GM18951 (cell line): Measurements from ENCODE around the gene RIOX2.

Experiments used
- POLR2A ChIP-seq: IDR thresholded peaks from 4 replicates; pipeline ENCODE4 v1.6.1; 2011; ENCODE audit warnings: mild to moderate bottlenecking; ENCODE audit not compliant: insufficient read length, insufficient read depth; ENCODE audit errors: extremely low read depth
- in situ Hi-C: fragments of 300-500 bp; cut with MboI; formaldehyde crosslinking; loops from one replicate; pipeline ENCODE4 v1.12.0; 2022; ENCODE audit warnings: low sequenced_read_pairs, mixed read lengths, inconsistent platforms; ENCODE audit not compliant: unreplicated experiment

Gene RIOX2

DNA sequence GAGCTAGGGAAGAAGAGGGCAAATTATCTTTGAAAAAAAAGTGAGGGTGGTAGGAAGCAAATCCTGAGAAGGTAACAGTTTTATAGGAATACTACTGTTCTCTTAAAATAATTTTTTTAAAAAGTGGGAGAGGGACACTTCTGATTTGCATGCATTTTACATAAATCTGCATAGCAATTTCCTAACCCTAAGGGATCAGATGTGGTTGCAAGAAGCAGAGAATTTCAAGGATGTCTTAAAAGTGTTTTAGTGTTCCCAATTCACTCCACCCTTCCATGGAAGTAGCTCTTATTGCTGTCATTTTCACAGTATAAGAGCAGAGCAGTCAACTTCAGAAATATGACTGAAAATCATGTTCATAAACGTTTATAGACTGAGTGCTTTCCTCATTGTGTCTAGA is 27.8 kb upstream of the RIOX2 start:
- no peak for TF ChIP-seq POLR2A
- in situ Hi-C loops, result no loop called here

DNA sequence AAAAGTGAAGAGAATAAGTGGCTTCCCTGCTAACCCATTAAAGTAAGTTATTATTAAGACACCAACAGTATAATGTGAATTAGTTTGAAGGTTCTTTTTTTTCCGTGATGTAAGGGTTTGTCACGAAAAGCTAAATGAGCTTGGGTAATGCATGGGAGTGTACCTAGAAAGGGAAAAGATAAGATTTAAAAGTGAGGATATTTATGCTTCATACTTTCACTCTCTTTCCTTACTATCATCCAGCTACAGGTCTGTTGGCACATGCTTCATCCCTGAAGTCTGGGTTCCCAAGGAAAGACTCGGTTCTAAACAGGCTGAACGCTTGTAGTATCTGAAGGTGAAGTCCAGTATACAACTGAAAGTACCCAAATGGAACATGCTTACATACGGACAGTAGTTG is 26.9 kb upstream of the RIOX2 start:
- in situ Hi-C loops, result no loop called here
- no peak for TF ChIP-seq POLR2A

DNA sequence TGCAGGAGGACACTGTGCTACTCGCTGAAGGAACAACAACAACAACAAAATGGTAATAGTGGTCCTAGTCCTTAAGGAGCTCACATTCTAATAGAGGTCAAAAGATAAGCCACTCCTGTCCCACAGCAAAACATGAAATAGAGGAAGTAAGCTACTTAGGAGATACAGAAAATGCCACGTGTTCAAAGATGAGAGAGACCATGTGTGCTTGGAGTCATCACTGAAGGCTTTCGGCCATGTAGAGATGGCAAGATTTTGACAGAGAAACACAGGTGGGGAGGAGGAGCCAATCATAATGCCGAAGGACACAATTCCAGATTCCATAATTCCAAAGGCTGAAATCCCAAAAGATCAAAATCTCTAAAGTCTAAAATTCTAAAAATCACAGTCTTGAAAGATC is 24.8 kb upstream of the RIOX2 start:
- in situ Hi-C loops, result no loop called here
- TF ChIP-seq POLR2A, result no peak

DNA sequence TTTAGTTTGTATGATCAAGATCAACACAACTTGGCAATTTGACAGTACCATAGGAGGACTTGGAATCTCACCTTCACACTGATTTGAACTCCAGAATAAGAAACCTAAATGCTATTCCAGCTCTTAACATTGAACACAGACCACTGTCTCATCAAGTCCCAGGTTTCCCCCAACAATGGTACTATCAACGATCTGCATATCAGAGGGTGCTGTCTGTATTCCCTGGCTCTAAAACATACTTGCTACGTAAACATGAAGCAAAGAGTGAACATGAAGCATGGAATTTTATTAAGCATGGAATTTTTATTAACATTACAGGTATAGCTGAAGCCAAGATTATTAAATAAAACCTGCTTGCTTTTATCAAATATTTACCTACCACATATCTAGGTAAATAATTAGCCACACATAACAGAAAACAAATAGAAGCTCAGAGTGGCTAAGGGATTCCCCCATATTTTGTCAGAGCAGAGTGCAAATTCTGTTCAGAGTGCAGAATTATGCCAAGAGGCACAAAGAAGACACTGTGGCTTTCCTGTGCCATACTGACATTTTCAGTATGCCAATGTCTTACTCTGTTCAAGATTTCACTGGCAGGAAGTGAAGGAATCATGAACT is 22.2 kb upstream of the RIOX2 start:
- TF ChIP-seq POLR2A, result no peak
- in situ Hi-C loops, result no loop called here

DNA sequence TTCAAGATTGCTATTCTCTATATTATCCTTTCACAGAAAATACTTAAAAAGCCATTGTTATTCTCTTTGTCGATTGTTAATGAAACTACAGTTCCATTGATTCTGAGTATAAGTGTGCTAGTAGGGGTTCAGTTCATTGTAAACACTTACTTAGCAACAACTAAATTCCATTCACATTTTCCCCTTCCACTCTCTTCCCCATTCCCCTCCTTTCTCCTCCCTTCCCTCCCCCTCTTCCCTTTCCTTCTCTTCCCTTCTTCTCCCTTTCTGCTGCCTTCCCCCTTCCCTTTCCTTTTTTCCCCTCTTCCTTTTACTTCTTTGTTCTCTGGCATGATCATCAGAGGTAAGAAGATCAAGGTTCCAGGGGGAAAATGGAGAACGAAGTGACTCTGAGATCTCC is 21.3 kb upstream of the RIOX2 start:
- TF ChIP-seq POLR2A, result no peak
- in situ Hi-C loops, result no loop called here

DNA sequence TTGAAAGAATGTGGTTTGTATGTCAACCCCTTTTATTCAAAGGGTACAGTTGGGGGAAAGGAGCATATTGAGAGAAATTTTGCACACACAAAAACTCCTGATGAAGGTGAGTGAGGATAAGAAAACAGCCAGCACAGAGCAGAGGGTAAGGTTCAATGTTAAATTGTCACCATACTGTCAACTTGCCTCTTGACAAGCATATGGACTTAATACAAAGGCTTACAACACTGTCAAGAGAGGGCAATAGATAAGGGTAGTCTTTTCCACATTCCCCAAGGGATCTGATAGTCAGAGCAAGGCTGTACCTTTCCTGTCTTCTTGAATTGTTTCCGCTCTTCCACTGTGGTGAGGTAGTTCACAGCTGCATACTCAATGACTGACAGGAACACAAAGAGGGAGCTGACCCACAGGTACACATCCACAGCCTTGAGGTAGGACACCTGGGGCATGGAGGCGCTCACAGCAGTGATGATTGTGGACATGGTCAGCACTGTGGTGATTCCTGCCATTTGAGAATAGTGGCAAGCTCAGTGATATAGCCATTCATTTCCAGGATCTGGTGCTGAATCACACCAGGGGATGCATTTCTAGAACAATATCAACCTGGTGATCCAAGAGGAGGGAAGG is 20.4 kb upstream of the RIOX2 start:
- in situ Hi-C loops, result no loop called here
- no peak for TF ChIP-seq POLR2A

DNA sequence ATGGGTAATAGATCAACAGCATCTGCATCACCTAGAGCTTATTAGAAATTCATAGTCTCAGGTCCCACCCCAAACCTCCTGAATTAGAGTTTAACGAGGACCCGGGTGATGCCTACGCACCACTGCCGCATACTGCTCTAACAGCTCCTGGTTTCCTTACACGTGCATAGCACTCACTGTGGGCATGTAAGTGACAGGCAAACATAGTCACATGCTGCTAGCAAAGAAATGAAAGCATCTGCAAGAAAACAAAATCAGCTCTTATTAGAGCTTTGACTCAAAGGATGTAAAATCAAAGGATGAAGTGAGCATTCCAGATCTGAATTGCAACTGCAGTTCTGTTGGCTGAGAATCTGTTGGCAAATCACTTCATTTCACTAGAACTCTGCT is 19.1 kb upstream of the RIOX2 start:
- no peak for TF ChIP-seq POLR2A
- in situ Hi-C loops, result no loop called here

DNA sequence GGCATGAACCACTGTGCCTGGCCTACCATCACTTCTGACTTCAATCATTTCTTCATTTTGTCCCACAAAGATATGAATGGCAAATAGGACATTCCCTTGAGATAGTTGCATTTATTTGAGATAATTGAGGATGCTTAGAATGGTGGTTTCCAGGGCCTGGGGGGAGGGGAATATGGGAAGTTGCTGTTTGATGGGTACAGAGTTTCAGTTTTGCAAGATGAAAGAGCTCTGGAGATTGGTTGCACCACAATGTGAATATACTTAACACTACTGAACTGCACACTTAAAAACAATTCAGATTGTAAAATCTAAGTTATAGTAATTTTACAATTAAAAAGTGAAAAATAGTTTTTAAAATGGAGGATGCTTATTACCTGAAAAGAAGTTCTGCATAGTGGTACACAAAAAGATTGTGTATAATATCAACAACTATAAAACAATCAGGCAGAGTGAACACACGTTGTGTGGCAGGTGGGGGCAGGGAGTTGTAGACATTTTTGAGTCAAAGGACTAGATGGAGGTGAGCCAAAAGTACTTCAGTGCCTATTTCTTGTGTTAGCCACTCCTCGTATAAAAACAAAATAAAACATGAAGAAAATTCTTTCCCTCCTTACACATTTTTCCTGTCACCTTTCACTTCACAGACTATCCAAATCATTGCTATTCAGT is 18.5 kb upstream of the RIOX2 start:
- no peak for TF ChIP-seq POLR2A
- in situ Hi-C loops, result no loop called here

DNA sequence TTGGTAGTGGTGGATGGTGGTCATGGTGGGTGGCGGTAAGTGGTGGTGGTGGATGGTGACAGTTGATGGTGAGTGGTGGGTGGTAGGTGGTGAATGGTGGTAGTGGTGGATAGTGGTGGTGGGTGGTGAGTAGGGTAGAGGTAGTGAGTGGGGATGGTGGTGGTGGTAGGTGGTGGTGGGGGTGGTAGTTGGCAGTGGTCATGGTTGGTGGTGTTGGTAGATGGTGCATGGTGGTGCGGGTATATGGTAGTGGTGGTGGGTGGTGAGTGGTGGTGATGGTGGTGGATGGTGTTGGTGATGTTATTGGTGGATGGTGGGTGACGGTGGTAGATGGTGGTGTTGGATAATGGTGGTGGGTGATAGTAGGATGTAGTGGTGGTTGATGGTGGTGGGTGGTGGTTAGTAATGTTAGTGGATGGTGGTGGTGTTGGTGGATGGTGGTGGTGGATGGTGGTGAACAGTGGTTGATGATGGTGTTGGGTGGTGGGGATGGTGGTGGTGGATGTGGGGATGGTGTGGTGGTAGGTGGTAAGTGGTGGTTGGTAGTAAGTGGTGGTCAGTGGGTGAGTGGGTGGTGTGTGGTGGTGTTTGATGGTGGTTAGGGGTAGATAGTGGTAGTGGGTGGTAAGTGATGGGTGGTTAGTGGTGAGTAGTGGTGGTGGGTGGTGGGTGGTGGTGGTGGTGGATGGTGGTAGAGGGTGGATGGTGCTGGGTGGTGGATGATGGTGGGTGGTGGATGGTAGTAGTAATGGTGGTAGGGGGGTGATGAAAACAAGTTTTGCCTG is 16.7 kb upstream of the RIOX2 start:
- no peak for TF ChIP-seq POLR2A
- in situ Hi-C loops, result no loop called here

DNA sequence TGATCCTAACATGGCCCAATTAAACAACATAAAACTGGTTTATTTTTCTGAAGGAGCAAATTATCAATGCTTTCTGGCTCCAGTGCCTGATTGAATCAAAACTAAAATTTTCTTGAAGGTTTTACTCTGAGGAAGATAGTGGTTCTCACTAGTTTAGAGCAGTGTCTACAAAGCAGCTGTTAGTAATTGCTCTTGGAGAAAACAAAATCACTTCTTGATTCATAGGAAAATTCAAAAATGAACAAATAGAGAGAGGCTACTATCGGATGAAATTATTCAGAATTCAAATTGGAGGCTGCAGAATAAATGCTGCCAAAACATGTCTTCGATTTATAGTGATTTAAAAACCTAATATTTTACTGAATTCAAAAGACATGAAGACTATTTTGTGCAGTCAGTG is 15.1 kb upstream of the RIOX2 start:
- no peak for TF ChIP-seq POLR2A
- in situ Hi-C loops, result no loop called here

DNA sequence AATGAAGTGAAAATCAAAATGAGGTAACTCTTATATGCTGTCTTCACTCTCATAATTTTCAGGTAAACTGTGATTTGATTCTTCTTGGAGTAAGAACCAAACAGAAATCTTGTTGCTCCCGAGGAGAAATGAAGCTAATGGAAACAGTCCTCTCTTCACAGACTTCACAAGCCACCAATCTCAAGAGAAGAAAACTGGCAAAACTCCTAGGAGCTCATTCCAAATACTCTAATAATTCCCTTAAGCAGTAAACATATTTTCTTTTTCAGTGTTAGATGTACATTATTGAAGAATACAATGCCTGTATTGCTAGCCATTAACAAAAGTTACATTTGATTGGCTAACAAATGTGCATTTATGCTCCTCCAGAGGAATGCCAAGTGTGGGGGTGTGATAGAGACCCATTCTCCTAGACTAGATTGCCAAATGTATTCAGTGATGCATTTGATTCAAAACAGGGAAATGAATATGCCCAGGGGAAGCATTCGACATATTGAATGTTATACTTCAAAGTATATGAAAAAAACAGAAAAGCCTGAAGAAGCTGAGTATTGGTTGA is 11.8 kb upstream of the RIOX2 start:
- TF ChIP-seq POLR2A, result no peak
- in situ Hi-C loops, result no loop called here

DNA sequence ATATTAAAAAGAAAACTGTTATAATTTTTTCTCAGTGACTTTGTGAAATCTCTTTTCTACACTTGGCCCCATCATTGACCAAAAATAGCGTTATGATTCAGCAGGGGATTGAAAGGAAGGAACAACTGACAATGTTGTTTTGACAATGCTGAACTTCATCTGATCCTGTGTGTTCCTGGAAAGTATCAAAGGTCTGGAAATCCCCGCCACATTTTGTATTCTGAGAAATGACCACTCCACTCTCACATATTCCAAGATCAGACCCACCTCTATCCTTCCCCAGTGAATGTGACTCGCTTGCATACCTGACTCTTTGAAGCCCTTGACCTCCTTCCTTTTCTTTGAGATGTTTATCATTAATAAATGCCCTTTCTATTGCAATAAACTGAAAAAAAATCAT is 9.7 kb upstream of the RIOX2 start:
- in situ Hi-C loops, result no loop called here
- no peak for TF ChIP-seq POLR2A

DNA sequence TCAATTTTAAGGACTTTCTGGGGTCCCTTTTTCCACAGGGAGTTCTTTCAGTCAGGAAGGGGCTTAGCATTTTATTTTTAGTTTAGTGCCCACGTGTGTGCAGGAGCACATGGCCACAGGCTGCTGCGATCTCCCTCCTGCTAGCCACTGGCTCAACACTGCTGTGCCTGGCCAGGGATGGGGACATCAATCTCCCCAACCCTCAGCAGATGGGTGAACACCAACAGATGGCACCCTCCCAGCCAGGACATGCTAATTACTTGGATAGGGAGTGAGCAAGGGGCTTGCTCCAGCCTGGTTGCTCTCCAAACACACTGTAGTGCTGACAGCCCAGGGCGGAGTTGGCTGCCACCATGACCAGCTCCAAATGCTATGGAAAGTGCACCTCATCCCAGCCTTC is 7.4 kb upstream of the RIOX2 start:
- TF ChIP-seq POLR2A, result no peak
- in situ Hi-C loops, result no loop called here
